ENCODE measurements around the gene ZNF544.
"Not testable (repeated sequence)": the region's sequence is repeated elsewhere in the genome, so short reads cannot be mapped to it uniquely, and the experiment has no call there.

Gene ZNF544

DNA sequence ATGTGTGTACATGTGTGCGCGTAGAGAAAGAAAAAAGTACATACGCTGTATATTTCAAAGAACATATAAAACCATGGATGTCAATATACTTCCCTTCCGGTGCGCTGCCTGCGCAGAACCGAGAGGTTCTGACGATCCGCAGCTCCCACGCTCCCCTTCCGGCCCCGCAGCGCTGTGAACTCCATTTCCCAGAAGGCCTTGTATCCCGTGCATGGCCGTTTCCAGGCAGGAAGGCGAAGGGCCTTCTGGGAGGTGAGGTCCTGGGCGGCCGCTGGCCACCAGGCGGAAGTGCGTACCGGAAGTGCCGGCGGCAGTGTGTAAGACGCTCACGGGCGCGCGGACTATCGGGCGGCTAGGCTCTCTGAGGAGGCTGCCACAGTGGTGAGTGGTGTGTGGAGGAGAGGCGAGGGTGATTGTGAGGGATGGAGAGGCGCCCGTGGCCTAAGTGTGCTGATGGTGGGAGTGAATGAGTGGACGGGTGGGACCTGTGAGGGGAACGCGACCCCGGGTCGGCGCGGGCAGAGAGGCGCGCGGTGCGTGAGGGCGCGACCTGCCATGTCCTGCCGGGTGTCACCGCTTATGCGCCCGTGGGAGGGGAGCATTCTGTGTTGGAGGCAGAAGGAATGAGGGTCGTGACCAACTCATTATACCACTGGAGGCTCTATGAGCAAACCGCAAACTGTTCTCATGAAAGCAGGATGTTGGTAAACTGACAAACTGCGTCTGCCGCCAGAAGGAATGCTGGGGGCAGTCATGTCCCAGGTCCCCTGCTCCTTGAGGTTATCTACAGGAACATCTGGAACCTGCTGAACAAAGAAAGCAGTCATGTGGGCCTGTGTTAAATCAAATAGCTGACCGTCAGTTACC is 76.6 kb downstream of the ZNF544 start, which contains the start of gene ERVK3-1:
ERVK3-1 (plus strand) TSS at position 313 of the 867 bp plus-strand sequence. CDS start 6,792 bp downstream, outside the sequence.
- DNase-seq (ENCODE audit: low read depth): peak; percentile 98

DNA sequence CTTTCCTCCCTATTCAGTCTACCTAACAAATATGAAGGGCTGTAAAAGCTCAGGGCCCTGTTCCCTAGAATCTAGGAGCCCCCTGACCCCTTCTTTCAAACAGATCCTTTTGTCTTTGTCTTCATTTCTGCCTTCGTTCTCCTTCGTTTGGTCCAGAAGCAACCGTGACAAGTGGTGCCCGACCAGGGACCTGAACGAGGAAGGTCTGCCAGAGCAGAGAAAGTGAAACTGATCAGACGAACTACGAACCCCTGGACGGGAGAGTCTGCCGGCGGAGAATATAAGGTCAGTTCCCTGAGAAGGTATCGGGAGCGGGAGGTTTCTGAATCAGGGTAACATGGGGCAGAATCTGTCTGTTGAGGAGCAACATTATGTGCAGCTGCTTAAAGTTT is 77.2 kb downstream of the ZNF544 start:
- no peak for DNase-seq (ENCODE audit: low read depth)

DNA sequence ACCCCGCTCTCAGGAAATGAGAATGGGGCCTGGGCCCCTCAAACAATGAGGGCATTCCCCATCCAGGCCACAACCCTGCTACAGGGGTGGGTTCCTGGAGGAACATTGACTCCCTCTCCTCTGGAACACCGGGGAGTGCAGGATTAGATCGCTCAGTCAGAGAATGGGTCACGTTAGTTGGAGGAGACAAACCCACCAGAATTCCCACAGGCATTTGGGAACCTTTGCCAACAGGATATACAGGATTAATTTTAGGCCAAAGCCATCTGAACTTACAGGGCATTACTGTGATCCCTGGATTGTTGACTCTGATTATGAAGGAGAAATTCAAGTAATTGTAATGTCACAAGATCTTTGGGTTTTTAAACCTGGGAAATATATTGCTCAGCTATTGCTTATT is 79.0 kb downstream of the ZNF544 start:
- no peak for DNase-seq (ENCODE audit: low read depth)

DNA sequence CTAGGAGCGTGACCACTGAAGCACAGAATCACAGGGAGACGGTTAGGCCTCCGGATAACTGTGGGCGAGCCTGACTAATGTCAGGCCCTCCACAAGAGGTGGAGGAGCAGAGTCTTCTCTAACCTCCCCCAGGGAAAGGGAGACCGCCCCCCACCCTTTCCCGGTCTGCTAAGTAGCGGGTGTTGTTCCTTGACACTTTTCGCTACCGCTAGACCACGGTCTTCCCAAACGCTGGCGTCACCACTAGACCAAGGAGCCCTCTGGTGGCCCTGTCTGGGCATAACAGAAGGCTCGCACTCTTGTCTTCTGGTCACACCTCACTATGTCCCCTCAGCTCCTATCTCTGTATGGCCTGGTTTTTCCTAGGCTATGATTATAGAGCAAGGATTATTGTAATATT is 82.0 kb downstream of the ZNF544 start:
- DNase-seq (ENCODE audit: low read depth): not testable (repeated sequence)

DNA sequence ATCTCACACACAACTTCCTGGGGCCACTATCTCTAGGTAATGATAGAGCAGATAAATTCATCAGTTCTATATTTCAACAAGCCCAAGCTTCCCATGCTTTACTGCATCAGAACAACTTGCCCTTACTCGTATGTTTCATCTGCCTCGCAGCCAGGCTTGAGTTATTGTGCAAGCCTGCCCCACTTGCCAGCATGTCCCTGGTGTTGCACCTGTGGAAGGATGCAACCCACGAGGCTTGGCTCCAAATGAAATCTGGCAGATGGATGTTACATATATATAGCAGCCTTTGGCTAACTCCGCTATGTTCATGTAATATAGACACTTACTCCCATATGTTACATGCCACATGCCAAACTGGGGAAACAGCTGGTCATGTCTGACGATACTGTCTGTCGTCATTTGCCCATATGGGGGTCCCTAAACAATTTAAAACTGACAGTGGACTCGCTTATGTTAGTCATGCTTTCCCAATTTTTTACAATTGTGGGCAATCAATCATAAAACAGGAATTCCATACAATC is 82.7 kb downstream of the ZNF544 start:
- DNase-seq (ENCODE audit: low read depth): no peak

Data from EH (cell line).